HepG2 (cell line): ENCODE data around the gene LEMD2. TPM values are rescaled to one million over a fixed set of nuclear protein-coding genes. Genes with fewer than 3 reads are reported as not detected.

Source experiments
- ATAC-seq: fragments of 200-7000 bp; cut with Tn5 transposase; 3 replicates; pipeline ENCODE4 v1.9.1; 2020; ENCODE audit warnings: mild to moderate bottlenecking, moderate library complexity
- BruUV-seq: library from RNA; stranded (reverse); fragments of 400-500 nt; replicated peaks from 2 replicates; lab custom pipeline; 2021; lab: Mats Ljungman, UMichigan
- CTCF ChIA-PET: fragments of 300-600 bp; formaldehyde crosslinking; extraction: SDS; loops from one replicate; lab custom pipeline; 2021; ENCODE audit warnings: low total read pairs, inconsistent platforms, low intra/inter-chr PET ratio; lab: Yijun Ruan, JAX
- POLR2A ChIA-PET: fragments of 350-600 bp; sonication (Branson Sonifier 250); formaldehyde crosslinking; loops from one replicate; lab custom pipeline; 2020; ENCODE audit warnings: antibody characterized with exemption, inconsistent platforms; lab: Yijun Ruan, JAX
- DNase-seq: peaks from one replicate; pipeline ENCODE4 v3.0.0-alpha.2; 2015; ENCODE audit warnings: low spot score
- FAIRE-seq: peaks from 3 replicates; lab custom pipeline; 2011; peaks lifted over from hg19 to GRCh38; lab: Jason Lieb, UNC
- H2AFZ ChIP-seq: one replicate; pipeline ENCODE4 v1.6.1; 2011; ENCODE audit warnings: low read length, inconsistent platforms
- H3K27ac ChIP-seq: fragments of 300-600 bp; 3 replicates; pipeline ENCODE4 v1.8.0; 2011; ENCODE audit warnings: mixed run types, mild to moderate bottlenecking, mixed read lengths, low read length, inconsistent platforms; ENCODE audit not compliant: insufficient read depth; ENCODE audit errors: extremely low read length
- H3K27me3 ChIP-seq, 2 experiments: fragments of 200-600 bp in 1 of 2; 2 replicates in 1 of 2; 3 replicates in 1 of 2; pipeline versions ENCODE4 v1.6.0 to v1.8.0; 2011; ENCODE audit warnings: low read length in 2 of 2, mild to moderate bottlenecking in 2 of 2, moderate library complexity in 2 of 2, inconsistent platforms in 1 of 2; ENCODE audit not compliant: insufficient read depth in 2 of 2, control insufficient read depth in 1 of 2
- H3K36me3 ChIP-seq, 2 experiments: fragments of 200-600 bp in 1 of 2; replicated peaks in 1 of 2; 2 replicates in 1 of 2; 3 replicates in 1 of 2; pipeline versions ENCODE4 v1.5.1 to v1.8.0; 2011; ENCODE audit warnings: low read length in 2 of 2, inconsistent platforms in 1 of 2; ENCODE audit not compliant: insufficient read depth in 2 of 2, control insufficient read depth in 1 of 2
- H3K4me1 ChIP-seq: 2 replicates; pipeline ENCODE4 v1.5.1; 2012; ENCODE audit warnings: low read length, inconsistent platforms; ENCODE audit not compliant: insufficient read depth
- H3K4me2 ChIP-seq: 2 replicates; pipeline ENCODE4 v1.6.0; 2011; ENCODE audit warnings: low read depth, low read length, inconsistent platforms
- H3K4me3 ChIP-seq, 3 experiments: fragments of 200-600 bp in 1 of 3; sonication (generic), shearing (Covaris generic) in 1 of 3; replicated peaks in 1 of 3; 2 replicates each; pipeline ENCODE4 v1.5.1; 2011 to 2016; ENCODE audit warnings: low read length in 3 of 3, inconsistent platforms in 2 of 3, low read depth in 2 of 3, mild to moderate bottlenecking in 2 of 3, control low read depth in 1 of 3, mixed read lengths in 1 of 3; ENCODE audit not compliant: insufficient read depth in 1 of 3
- H3K79me2 ChIP-seq: one replicate; pipeline ENCODE4 v1.6.1; 2011; ENCODE audit warnings: low read length, inconsistent platforms; ENCODE audit not compliant: insufficient read depth
- H3K9ac ChIP-seq: 2 replicates; pipeline ENCODE4 v1.6.0; 2011; ENCODE audit warnings: mild to moderate bottlenecking, low read depth, low read length, inconsistent platforms; ENCODE audit not compliant: insufficient read depth
- H3K9me3 ChIP-seq: 2 replicates; pipeline ENCODE4 v1.5.1; 2012; ENCODE audit warnings: mild to moderate bottlenecking, low read length
- H4K20me1 ChIP-seq: 2 replicates; pipeline ENCODE4 v1.6.0; 2011; ENCODE audit warnings: inconsistent platforms, mild to moderate bottlenecking, low read length, moderate library complexity; ENCODE audit not compliant: insufficient read depth
- CHD2 ChIP-seq: IDR thresholded peaks from 2 replicates; pipeline ENCODE4 v1.6.1; 2011; ENCODE audit warnings: low read depth, low read length, improper control_type of control experiment
- HNF1B ChIP-seq: sonication (generic); formaldehyde crosslinking; IDR thresholded peaks from 2 replicates; pipeline ENCODE4 v1.5.1; 2020; ENCODE audit warnings: mild to moderate bottlenecking, moderate library complexity, missing genetic modification reagents
- NFKBIZ ChIP-seq: IDR thresholded peaks from 2 replicates; pipeline ENCODE4 v1.6.1; 2018; ENCODE audit warnings: missing genetic modification reagents, missing compliant biosample characterization
- NFYC ChIP-seq: IDR thresholded peaks from 2 replicates; pipeline ENCODE4 v1.6.1; 2016; ENCODE audit warnings: missing genetic modification reagents, missing compliant biosample characterization
- NR2F2 ChIP-seq: IDR thresholded peaks from 2 replicates; pipeline ENCODE4 v1.6.1; 2012; ENCODE audit warnings: low read depth, inconsistent platforms, borderline replicate concordance
- PCBP1 ChIP-seq: fragments of 200-400 bp; formaldehyde crosslinking; IDR thresholded peaks from 2 replicates; pipeline ENCODE4 v1.6.1; 2017; ENCODE audit warnings: mild to moderate bottlenecking, low read depth, low read length, borderline replicate concordance
- RORA ChIP-seq: sonication (generic); formaldehyde crosslinking; IDR thresholded peaks from 2 replicates; pipeline ENCODE4 v1.5.0; 2020; ENCODE audit warnings: mild to moderate bottlenecking, missing genetic modification reagents, moderate library complexity
- SP2 ChIP-seq: sonication (generic); formaldehyde crosslinking; IDR thresholded peaks from 2 replicates; pipeline ENCODE4 v1.5.1; 2020; ENCODE audit warnings: mild to moderate bottlenecking, missing genetic modification reagents
- ZMYM3 ChIP-seq: sonication (generic); formaldehyde crosslinking; IDR thresholded peaks from 2 replicates; pipeline ENCODE4 v1.5.1; 2020; ENCODE audit warnings: mild to moderate bottlenecking, missing genetic modification reagents
- ZNF761 ChIP-seq: sonication (generic); formaldehyde crosslinking; conservative IDR thresholded peaks from 2 replicates; pipeline ENCODE4 v1.4.0; 2020; ENCODE audit warnings: mild to moderate bottlenecking, missing genetic modification reagents
- ZNF883 ChIP-seq: sonication (generic); formaldehyde crosslinking; IDR thresholded peaks from 2 replicates; pipeline ENCODE4 v1.5.1; 2020; ENCODE audit warnings: mild to moderate bottlenecking, missing genetic modification reagents; ENCODE audit errors: not compliant biosample characterization
- WGBS: methylation state at CpG from one replicate; pipeline ENCODE4 v1.1.6; 2017; ENCODE audit warnings: low lambda C conversion rate; 5-methylcytosine and 5-hydroxymethylcytosine counted together
- in situ Hi-C: cut with HindIII; loops from 2 replicates; pipeline ENCODE4 v1.10.0; 2017; ENCODE audit warnings: low pct_unique_long_range_greater_than_20kb; ENCODE audit not compliant: extremely low pct_ligation_motif_present
- intact Hi-C: fragments of 100-400 bp; cut with micrococcal nuclease; formaldehyde crosslinking; loops from one replicate; pipeline ENCODE4 v1.10.0; 2022; ENCODE audit not compliant: unreplicated experiment
- polyA plus RNA-seq, 8 experiments: library from polyadenylated mRNA; depleted of rRNA in 3 of 8; stranded (reverse) in 7 of 8; unstranded in 1 of 8; fragments of >200 nt; fragmentation: Illumina TruSeq in 4 of 8; extraction: Trizol in 4 of 8; gene quantifications; 2 replicates each; pipeline versions ENCODE4 v1.2.1 to v1.2.3, GENCODE V29; 2011 to 2016; ENCODE audit warnings: low read depth in 4 of 8, missing spikeins in 1 of 8, mixed read lengths in 1 of 8; ENCODE audit not compliant: insufficient read depth in 1 of 8
- total RNA-seq, 5 experiments: library from RNA; depleted of rRNA; stranded (reverse); fragments of >200 nt; fragmentation: Illumina TruSeq; extraction: Trizol; gene quantifications; 2 replicates each; pipeline ENCODE4 v1.2.3, GENCODE V29; 2016; ENCODE audit warnings: low read depth in 1 of 5
- TF ChIP-seq, protein P1 (sequence below): sonication (generic); formaldehyde crosslinking; IDR thresholded peaks from 2 replicates; pipeline ENCODE4 v1.4.0; 2020; ENCODE audit warnings: low read depth, mild to moderate bottlenecking, missing genetic modification reagents
- TF ChIP-seq, protein P2 (sequence below), 2 experiments: IDR thresholded peaks; 2 replicates each; pipeline ENCODE4 v1.6.1; 2011 to 2012; ENCODE audit warnings: low read length in 2 of 2, borderline replicate concordance in 1 of 2, low read depth in 1 of 2, mild to moderate bottlenecking in 1 of 2, moderate library complexity in 1 of 2

LEMD2 gene
- total and polyA plus RNA-seq, 2 of the 13 experiments (the other 11 are each of a cell fraction or from before 2014, with no cell fraction given): 45.2 to 62.9 TPM

- H3K4me2 ChIP-seq: no peak overlapping the region
- H3K36me3 ChIP-seq: no peaks in the 10 kb centered on the region
- CTCF ChIA-PET: interaction anchor here (0.7 kb wide), 1 partner anchor 11 kb away, joined by 3 read pairs; no protein-coding TSS in a partner anchor
- no peak for TF ChIP-seq PCBP1
- no peak for TF ChIP-seq NFYC
- no peak for TF ChIP-seq HNF1B
- no peak for TF ChIP-seq SP2 (CRISPR knock-in tag)
- TF ChIP-seq NR2F2: no peak
- no peak for TF ChIP-seq ZMYM3 (CRISPR knock-in tag)
- no peak for TF ChIP-seq CHD2
- TF ChIP-seq NFKBIZ: no peak
- no peak for TF ChIP-seq ZNF883 (CRISPR knock-in tag)
- TF ChIP-seq, protein P1, sequence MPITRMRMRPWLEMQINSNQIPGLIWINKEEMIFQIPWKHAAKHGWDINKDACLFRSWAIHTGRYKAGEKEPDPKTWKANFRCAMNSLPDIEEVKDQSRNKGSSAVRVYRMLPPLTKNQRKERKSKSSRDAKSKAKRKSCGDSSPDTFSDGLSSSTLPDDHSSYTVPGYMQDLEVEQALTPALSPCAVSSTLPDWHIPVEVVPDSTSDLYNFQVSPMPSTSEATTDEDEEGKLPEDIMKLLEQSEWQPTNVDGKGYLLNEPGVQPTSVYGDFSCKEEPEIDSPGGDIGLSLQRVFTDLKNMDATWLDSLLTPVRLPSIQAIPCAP (CRISPR knock-in tag): no peak
- TF ChIP-seq ZNF761 (CRISPR knock-in tag): no peak
- no peak for TF ChIP-seq RORA
- TF ChIP-seq, protein P2, sequence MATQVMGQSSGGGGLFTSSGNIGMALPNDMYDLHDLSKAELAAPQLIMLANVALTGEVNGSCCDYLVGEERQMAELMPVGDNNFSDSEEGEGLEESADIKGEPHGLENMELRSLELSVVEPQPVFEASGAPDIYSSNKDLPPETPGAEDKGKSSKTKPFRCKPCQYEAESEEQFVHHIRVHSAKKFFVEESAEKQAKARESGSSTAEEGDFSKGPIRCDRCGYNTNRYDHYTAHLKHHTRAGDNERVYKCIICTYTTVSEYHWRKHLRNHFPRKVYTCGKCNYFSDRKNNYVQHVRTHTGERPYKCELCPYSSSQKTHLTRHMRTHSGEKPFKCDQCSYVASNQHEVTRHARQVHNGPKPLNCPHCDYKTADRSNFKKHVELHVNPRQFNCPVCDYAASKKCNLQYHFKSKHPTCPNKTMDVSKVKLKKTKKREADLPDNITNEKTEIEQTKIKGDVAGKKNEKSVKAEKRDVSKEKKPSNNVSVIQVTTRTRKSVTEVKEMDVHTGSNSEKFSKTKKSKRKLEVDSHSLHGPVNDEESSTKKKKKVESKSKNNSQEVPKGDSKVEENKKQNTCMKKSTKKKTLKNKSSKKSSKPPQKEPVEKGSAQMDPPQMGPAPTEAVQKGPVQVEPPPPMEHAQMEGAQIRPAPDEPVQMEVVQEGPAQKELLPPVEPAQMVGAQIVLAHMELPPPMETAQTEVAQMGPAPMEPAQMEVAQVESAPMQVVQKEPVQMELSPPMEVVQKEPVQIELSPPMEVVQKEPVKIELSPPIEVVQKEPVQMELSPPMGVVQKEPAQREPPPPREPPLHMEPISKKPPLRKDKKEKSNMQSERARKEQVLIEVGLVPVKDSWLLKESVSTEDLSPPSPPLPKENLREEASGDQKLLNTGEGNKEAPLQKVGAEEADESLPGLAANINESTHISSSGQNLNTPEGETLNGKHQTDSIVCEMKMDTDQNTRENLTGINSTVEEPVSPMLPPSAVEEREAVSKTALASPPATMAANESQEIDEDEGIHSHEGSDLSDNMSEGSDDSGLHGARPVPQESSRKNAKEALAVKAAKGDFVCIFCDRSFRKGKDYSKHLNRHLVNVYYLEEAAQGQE (IDR thresholded peaks at IDR 0.05; ENCODE audit: borderline replicate concordance in 1 of 2, low read depth in 1 of 2, low read length in 2 of 2): no peak
- TF ChIP-seq, all 625 proteins: peak for 0
- H2AFZ ChIP-seq: no peak overlapping the region
- no peak overlapping the region for H3K27ac ChIP-seq
- ATAC-seq (no peak), DNase-seq (no peak), FAIRE-seq (no peak)
- intact Hi-C loops (no loop called here), in situ Hi-C loops (no loop called here)
- no peaks in the 10 kb centered on the region for H4K20me1 ChIP-seq
- H3K79me2 ChIP-seq: no peaks in the 10 kb centered on the region
- H3K4me1 ChIP-seq: peaks cover 36% of the 10 kb centered on the region
- H3K27me3 ChIP-seq: peaks cover 0 to 6% of the 10 kb centered on the region in 2 experiments; a peak in 3 of 5 replicates
- H3K4me3 ChIP-seq: no peak overlapping the region
- H3K9ac ChIP-seq: no peak overlapping the region
- POLR2A ChIA-PET: no interaction called here
- no peaks in the 10 kb centered on the region for H3K9me3 ChIP-seq
- 53% methylated on average over 13 of the region's 13 CpGs for WGBS
- no TSS peak for BruUV-seq
These were observed 33.7 kb downstream of the LEMD2 start for GRCh38 chr6:33755070-33755869.
